Kidney epithelial cell (primary cell): Measurements from ENCODE around the gene RICTOR. TPM values are rescaled to one million over a fixed set of nuclear protein-coding genes. Genes with fewer than 3 reads are reported as not detected.

Experiments used
- DNase-seq: peaks from one replicate; pipeline ENCODE4 v3.0.0-alpha.2; 2010; ENCODE audit warnings: low read depth
- H3K27me3 ChIP-seq: 2 replicates; pipeline ENCODE4 v1.6.0; 2011; ENCODE audit warnings: low read length; ENCODE audit not compliant: control insufficient read depth, insufficient read depth
- H3K36me3 ChIP-seq: 2 replicates; pipeline ENCODE4 v1.5.1; 2011; ENCODE audit warnings: low read length; ENCODE audit not compliant: control insufficient read depth, insufficient read depth
- H3K4me3 ChIP-seq: 2 replicates; pipeline ENCODE4 v1.5.1; 2011; ENCODE audit warnings: low read depth, mild to moderate bottlenecking, control low read depth, low read length
- CTCF ChIP-seq: IDR thresholded peaks from 2 replicates; pipeline ENCODE4 v1.5.1; 2011; ENCODE audit warnings: mild to moderate bottlenecking, moderate library complexity, low read length, control low read depth, inconsistent platforms; ENCODE audit not compliant: insufficient read depth, poor library complexity, severe bottlenecking
- total RNA-seq: library from RNA; depleted of rRNA; stranded (reverse); fragments of >200 nt; gene quantifications from 2 replicates; pipeline ENCODE4 v1.2.3, GENCODE V29; 2015

The RICTOR gene
- total RNA-seq, 1 donor from 2014 or later: 19.9 TPM

GRCh38 chr5:39020458-39020857, 53.7 kb downstream of the RICTOR start:
- H3K36me3 ChIP-seq: no peaks in the 10 kb centered on the region
- no peaks in the 10 kb centered on the region for H3K27me3 ChIP-seq
- H3K4me3 ChIP-seq: no peak overlapping the region
- TF ChIP-seq CTCF: no peak
- no peak for DNase-seq

DNA sequence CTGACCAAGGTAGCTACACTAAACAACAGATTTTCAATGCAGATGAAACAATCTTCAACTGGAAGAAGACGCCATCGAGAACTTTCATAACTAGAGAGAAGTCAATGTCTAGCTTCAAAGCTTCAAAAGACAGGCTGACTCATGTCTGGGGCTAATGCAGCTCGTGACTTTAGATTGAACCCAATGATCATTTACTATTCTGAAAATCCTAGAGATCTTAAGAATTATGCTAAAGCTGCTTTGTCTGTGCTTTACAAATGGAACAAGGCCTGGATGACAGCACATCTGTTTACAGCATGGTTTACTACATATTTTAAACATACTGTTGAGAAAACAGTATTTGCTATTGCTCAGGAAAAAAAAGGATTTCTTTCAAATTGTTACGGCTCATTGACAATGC, 54.9 kb downstream of the RICTOR start:
- no peak overlapping the region for H3K4me3 ChIP-seq
- no peaks in the 10 kb centered on the region for H3K36me3 ChIP-seq
- TF ChIP-seq CTCF: no peak
- no peaks in the 10 kb centered on the region for H3K27me3 ChIP-seq
- no peak for DNase-seq

GRCh38 chr5:39017504-39017903, 56.7 kb downstream of the RICTOR start:
- no peaks in the 10 kb centered on the region for H3K27me3 ChIP-seq
- no peak for DNase-seq
- TF ChIP-seq CTCF: no peak
- no peak overlapping the region for H3K4me3 ChIP-seq
- H3K36me3 ChIP-seq: no peaks in the 10 kb centered on the region

- H3K4me3 ChIP-seq: no peak overlapping the region
- no peaks in the 10 kb centered on the region for H3K36me3 ChIP-seq
- no peak for TF ChIP-seq CTCF
- no peak for DNase-seq
- no peaks in the 10 kb centered on the region for H3K27me3 ChIP-seq
These were observed 57.5 kb downstream of the RICTOR start for GRCh38 chr5:39016587-39017275.

DNA sequence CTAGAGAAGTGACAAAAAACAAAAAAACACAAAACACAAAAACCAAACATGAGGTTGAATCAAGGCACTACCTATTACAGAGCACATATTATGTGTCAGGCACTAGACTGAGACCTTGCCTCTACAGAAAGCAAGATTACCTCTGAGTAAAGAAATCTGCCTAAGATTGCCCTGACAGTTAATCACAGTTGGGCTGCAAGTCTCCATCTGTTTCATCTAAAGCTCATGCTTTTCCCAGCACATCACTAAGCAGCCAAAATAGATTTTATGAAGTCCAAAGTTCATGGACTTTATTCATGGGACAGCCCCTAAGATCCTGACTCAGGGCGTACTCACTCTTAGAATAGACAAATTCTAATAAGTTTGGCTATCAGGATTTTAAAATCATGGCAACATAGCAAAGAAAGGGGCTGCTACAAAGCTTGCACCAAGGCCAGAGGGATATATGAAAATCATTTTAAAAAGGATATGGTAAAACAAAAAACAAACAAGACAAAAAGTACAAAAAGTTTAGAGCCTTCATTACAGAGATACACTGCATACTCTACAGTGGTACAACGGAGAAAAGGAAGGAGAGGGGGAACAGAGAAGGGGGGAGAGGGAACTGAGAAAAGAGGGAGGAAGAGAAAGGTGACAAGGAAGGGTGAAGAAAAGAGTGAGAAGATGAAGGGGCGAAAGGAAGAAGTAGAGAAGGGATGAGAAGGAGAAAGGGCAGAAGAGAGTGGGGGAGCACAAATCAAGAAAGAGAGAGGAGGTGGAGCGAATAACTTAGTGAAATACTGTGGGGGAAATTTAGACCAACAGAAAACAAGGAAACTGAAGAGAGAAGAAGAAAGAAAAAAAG, 58.2 kb downstream of the RICTOR start:
- Histone ChIP-seq H3K36me3 (no peaks in the 10 kb centered on the region), H3K4me3 (no peak overlapping the region), H3K27me3 (no peaks in the 10 kb centered on the region)
- no peak for TF ChIP-seq CTCF
- DNase-seq: no peak

GRCh38 chr5:39014561-39014960, 59.6 kb downstream of the RICTOR start:
- no peaks in the 10 kb centered on the region for H3K27me3 ChIP-seq
- H3K36me3 ChIP-seq: no peaks in the 10 kb centered on the region
- peak; percentile 50 for DNase-seq
- no peak overlapping the region for H3K4me3 ChIP-seq
- TF ChIP-seq CTCF: no peak
